GM18520 (cell line): ENCODE results near the gene PDGFRB.

Experiments used
- ATAC-seq: cut with Tn5 transposase; IDR thresholded peaks from one replicate; pipeline ENCODE4 v1.9.1; 2021; ENCODE audit not compliant: unreplicated experiment

PDGFRB gene

DNA sequence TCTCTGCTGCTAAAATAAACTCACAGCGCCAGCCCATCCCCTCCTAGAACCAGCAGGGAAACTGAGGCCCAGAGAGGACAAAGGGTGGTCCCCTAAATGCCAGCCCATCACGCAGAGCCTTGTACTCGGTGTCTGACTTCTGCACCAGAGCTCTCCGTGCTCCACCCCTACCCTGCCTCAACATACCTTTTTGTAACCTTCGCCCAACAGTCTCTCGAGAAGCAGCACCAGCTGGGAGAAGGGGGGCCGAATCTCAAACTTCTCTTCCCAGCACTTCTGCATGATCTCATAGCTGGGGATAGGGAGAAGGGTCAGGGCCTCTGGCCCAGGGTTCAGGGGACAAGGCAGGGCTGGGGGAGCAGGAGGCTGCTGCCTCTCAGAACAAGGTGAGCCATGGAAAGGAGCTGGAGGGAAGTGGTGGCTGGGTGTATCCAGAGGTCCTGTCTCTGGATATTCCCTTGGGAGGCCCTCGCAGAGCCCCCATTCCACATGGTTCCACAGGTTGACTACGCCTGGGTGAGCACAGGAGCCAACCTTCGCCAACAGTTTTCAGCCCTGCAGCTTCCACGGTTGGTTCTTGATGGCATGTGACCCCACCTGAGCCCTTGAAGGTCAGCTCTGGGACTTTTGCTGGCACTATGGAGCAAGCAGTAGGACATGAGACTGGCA, 37.0 kb downstream of the PDGFRB start:
- no peak for ATAC-seq

DNA sequence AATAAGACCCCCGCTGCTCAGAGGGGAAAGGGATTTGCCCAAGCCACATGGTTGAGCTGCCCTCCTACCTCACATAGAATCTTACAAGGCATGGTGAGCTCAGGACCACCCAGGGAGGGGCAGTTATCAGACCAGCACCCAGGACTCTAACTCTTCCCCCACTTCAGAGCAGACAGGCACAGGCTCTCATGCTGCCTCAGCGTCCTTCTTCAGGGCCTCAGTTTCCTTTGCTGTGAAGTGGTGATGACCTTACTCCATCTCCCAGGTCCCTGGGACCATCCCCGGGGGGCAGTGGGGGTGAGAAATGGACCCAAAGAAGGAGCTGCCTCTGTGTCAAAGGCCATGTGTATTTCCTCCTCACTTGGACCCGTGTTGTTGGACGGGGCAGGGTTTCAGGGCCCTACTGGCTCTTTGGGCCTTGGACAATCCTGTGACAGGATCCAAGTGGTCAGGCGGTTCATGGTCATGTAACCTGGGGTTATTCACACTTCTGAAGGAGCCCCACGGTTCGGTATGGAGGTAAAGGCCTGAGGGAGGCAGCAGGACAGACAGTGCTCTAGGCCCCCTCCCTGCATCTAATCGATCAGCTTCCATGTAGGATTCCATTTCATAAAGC, 37.6 kb downstream of the PDGFRB start:
- no peak for ATAC-seq

- no peak for ATAC-seq
These were observed 38.8 kb downstream of the PDGFRB start for GRCh38 chr5:150116667-150117400.

- ATAC-seq: no peak
These were observed 40.8 kb downstream of the PDGFRB start for GRCh38 chr5:150114773-150115408.

DNA sequence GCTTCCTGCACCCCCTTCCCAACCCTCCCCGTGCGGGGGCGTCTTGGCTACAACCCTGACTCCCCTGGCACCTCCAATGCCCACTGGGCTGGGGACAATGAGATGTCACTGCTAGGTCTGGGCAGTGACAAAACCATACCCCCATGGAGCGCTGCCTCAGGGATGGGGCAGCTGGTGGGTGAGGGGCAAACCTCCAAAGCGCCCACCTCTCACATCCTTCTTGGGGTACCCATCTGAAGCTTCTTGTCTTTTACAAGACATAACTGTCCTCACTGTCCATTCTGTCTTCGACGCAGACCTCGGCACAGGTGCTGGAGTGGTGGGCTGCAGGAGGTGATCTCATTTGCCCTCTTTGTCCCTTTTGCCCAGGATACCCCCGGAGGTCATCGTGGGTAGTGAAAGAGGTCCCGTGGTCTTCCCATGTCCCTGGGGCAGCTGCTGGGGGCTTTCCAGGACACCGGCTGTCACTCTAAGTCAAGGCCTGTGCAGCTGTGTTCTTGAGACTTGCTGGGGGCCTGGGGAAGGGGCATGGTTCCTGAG, 41.5 kb downstream of the PDGFRB start:
- ATAC-seq: no peak

DNA sequence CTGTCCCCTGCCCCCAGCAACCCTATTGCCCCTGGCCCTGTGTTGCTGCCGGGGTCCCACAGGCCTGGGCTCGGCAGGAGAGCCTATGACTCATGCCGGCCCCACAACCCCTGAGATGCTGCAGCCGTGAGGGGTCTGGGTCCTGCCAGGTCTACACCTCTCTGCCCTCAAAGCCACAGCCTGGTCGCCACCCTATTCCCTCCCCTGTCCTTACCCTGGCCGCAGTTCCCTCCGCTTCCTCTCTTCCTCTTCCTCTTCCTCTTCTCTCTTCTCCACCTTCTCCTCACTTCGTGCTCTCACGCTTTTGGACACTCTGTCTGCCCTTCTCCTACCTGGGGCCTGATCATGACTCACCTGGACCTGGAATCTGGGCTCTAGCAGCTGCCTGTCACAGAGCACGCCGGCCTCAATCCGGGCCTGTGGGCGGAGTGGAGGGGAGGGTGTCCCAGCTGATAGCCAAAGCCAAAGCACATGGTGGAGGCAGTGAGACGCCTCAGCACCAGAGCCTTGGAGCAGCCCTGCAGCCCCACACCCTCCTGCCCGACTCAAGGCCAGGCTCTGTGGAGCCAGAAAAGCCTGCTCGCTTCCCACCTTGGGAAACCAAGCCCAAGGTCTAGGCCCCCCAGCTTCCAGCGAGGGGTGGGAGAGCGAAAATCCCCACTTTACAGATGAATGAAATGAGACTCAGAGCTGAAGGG, 42.4 kb downstream of the PDGFRB start:
- no peak for ATAC-seq

GRCh38 chr5:150112201-150113046, 43.2 kb downstream of the PDGFRB start:
- no peak for ATAC-seq

GRCh38 chr5:150111122-150111521, 44.5 kb downstream of the PDGFRB start:
- no peak for ATAC-seq

- ATAC-seq: no peak
These were observed 45.7 kb downstream of the PDGFRB start for GRCh38 chr5:150109921-150110320.

GRCh38 chr5:150108711-150109514, 46.7 kb downstream of the PDGFRB start:
- no peak for ATAC-seq

GRCh38 chr5:150107909-150108447, 47.7 kb downstream of the PDGFRB start:
- ATAC-seq: no peak

DNA sequence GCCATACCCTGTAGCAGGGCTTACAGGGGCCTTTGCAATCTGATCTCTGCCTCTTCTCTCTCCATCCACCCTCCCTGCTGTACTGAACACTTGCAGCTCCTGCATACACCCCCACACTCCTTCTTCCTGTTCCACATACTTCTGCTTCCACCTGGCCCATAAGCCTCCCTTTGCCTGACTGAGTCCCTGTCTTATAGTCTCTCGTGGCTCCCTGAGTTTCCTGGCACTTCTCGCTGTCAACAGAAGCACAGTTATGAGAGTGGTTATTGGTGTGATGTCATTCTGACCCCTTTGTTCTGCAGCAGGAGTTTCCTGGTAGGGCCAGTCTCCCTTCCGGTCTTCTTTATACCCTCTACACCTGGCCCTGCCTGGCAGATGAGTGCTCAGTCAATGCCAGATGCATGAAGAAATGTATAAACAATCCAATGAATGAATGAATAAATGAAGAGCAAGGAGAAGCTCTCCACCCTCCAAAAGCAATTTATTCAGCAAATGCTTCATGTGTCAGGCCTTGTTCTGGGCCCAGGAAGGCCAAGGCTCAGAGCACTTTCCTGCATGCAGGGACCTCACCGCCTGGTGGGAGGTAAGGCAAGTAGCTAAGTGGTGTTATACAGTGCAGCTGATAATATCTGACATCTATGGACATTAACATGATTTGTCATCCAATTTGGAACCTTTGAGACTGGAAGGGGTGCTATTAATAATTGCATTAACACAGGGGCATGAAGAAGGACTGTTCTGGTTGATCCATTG, 48.8 kb downstream of the PDGFRB start:
- ATAC-seq: no peak

DNA sequence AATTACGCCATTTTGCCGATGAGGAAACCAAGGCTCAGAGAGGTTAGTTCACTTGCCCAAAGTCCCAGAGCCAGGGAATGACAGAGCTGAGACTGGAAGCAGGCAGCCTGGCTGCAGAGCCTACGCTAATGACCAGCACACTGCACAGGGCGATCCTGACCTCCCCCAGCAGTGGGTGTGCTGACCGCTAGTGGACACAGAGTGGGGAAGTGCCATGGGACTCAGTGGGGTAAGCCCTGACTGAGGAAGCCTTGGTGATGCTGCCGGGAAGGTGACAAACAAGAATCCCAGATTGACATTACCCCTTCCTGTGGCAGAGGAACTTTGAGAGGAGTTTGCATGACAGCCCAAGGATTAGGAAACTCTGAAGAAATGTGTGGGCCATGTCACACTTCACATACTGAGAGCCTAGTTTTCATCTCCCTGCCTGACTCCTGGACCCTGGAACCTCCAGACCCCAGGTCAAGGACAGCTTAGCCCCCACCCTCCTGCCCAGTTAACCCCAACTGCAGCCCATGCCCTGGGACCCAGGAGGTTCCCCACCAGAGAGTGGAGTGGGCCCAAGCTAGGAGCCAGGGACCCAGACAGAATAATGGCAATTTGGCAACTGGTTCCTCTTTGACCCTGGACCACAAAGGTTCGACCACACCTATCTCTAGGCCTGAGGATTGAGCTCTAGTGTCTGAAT, 49.6 kb downstream of the PDGFRB start:
- no peak for ATAC-seq

DNA sequence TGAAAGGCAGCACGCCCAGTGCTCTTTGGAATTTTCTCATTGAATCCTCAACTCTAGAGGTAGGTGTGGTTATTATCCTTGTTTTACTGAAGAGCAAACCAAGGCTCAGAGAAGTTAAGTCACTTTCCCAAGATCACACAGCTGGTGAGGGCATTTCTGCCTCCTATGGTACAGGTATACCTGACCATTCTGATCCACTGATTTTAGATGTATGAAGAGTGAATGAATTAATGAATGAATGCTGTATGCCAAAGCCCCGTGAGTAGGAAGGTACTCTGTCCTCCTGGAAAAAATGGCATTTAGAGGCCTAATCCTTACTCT, 51.1 kb downstream of the PDGFRB start:
- ATAC-seq: no peak

DNA sequence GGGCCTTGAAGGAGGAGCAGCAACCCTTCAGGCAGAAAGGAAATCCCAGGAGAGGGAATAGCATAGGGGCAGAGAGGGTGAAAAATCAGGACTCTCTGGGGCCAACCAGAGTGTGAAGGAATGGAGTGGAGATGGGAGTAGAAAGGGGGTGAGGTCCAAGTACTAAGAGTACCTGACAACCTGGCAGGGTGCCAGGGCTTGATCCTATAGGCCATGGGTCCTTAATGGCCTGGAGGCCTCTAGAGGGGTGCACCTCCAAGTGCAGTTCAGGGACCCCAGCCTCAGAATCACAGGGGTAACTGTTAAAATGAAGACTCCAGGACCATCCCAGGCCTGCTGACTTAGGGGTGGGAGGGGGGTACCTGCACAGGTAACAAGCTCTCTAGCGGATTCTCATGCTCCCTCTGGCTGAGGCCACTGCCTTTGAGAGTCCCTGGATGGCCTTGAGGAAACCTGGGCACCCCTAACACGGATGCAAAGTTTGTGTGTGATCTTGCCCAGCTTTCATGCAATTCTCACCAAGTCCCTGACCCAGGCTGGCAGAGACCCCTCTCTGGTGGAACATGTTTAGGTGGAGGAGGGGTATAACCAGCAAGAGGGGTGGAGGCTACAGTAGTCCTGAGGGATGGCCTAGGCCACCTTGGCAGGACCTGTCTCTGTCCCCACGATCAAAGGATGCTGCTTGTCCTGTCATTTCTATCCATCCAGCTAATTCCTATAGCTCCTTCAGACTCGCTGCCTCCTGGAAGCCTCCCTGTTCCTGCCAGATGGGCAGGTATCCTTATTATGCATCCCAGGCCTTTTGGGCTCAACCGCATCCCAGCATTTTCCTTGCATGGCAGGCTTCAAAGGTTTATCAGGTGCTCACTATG, 51.7 kb downstream of the PDGFRB start:
- no peak for ATAC-seq

DNA sequence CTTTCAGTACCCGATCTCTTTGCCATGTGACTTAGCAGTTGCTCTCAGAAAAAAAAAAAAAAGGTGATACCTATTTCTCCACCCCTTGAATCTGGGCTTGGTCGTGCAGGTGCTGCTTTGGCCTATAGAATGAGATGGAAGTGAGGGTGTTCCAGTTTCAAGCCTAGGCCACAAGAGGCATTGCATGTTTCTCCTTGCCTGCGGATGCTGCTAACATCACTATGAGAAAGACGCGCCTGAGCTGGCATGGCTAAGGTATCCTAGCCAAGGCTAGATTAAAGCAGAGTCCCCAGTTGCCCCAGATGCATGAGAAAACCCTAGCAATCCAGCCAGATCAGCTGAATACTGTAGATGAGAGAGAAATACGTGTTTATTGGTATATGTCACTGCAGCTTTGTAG, 54.6 kb downstream of the PDGFRB start:
- no peak for ATAC-seq

DNA sequence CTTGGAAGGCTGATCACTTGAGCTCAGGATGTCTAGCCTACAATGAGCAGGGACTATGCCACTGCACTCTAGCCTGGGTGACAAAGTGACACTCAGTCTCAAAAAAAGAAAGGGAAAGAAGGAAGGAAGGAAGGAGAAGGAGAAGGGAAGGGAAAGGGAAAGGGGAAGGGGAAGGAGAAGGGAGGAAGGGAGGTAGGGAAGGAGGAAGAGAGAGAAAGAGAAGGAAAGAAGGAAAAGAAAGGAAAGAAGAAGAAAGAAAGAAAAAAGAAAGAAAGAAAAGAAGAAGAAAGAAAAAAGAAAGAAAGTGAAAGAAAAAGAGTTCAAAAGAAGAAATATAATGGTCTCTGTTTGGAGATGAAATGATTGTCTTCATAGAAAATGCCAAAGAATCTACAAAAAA, 58.5 kb downstream of the PDGFRB start:
- ATAC-seq: no peak
